Measurements from ENCODE around the gene SUPT5H.

The SUPT5H gene

GRCh38 chr19:39518458-39518857 lies 73.1 kb downstream of the SUPT5H start:
- TF ChIP-seq GATA3 (IDR thresholded peaks at IDR 0.05; ENCODE audit: low read depth, low read length) = no peak

- TF ChIP-seq GATA3 (IDR thresholded peaks at IDR 0.05; ENCODE audit: low read depth, low read length) = no peak
- TF ChIP-seq GATA2 (IDR thresholded peaks at IDR 0.05; ENCODE audit: low read depth, low read length) = no peak
These were observed 73.6 kb downstream of the SUPT5H start for GRCh38 chr19:39518975-39519374.

GRCh38 chr19:39520541-39521484 lies 75.4 kb downstream of the SUPT5H start:
- TF ChIP-seq GATA3 (IDR thresholded peaks at IDR 0.05; ENCODE audit: low read depth, low read length) = no peak
- no peak for TF ChIP-seq GATA2 (IDR thresholded peaks at IDR 0.05; ENCODE audit: low read depth, low read length)

GRCh38 chr19:39524495-39524894 lies 79.1 kb downstream of the SUPT5H start:
- TF ChIP-seq GATA3 (IDR thresholded peaks at IDR 0.05; ENCODE audit: low read depth, low read length) (no peak), GATA2 (IDR thresholded peaks at IDR 0.05; ENCODE audit: low read depth, low read length) (no peak)

GRCh38 chr19:39525205-39525604 lies 79.8 kb downstream of the SUPT5H start:
- no peak for TF ChIP-seq GATA2 (IDR thresholded peaks at IDR 0.05; ENCODE audit: low read depth, low read length)
- TF ChIP-seq GATA3 (IDR thresholded peaks at IDR 0.05; ENCODE audit: low read depth, low read length) = no peak

Measured in SH-SY5Y (cell line).